GM12801 (cell line): Measurements from ENCODE around the gene MC2R.

ENCODE experiments used
- CTCF ChIP-seq: IDR thresholded peaks from one replicate; pipeline ENCODE4 v1.5.1; 2011; ENCODE audit warnings: control low read depth; ENCODE audit not compliant: insufficient read length; ENCODE audit errors: extremely low read depth

Gene MC2R

GRCh38 chr18:13913205-13913604, 2.1 kb downstream of the MC2R start:
- no peak for TF ChIP-seq CTCF

- TF ChIP-seq CTCF = no peak
Observed at GRCh38 chr18:13912601-13913000, 2.7 kb downstream of the MC2R start.

GRCh38 chr18:13910986-13911385, 4.3 kb downstream of the MC2R start:
- TF ChIP-seq CTCF = no peak

GRCh38 chr18:13910501-13910900, 4.8 kb downstream of the MC2R start:
- no peak for TF ChIP-seq CTCF

GRCh38 chr18:13909141-13909940, 6.0 kb downstream of the MC2R start:
- TF ChIP-seq CTCF = no peak

GRCh38 chr18:13900633-13901032, 14.7 kb downstream of the MC2R start:
- TF ChIP-seq CTCF = no peak

GRCh38 chr18:13895505-13896033, 19.8 kb downstream of the MC2R start:
- TF ChIP-seq CTCF = no peak
